ENCODE results near the gene RRP9.

The RRP9 gene

GRCh38 chr3:51954713-51955112 is 13.0 kb upstream of the RRP9 start:
- H3K27ac ChIP-seq (ENCODE audit: low read depth, low read length, poor library complexity, severe bottlenecking) = no peak overlapping the region
- no peaks in the 10 kb centered on the region for H3F3A ChIP-seq (ENCODE audit: insufficient read depth, low read length)
- H3K9me2 ChIP-seq (ENCODE audit: low read depth, low read length) = no peaks in the 10 kb centered on the region
- H3K4me2 ChIP-seq (ENCODE audit: low read length) = no peak overlapping the region
- peaks cover 9% of the 10 kb centered on the region for H3K4me1 ChIP-seq (ENCODE audit: insufficient read depth, low read length, severe bottlenecking)
- no peak overlapping the region for H2AFZ ChIP-seq (ENCODE audit: low read length)
- H3K27me3 ChIP-seq (ENCODE audit: insufficient read depth, low read length) = 0 out of 2 replicates have a peak, but pooled peaks cover 6% of the 10 kb centered on the region
- H3K4me3 ChIP-seq (ENCODE audit: low read depth, low read length, poor library complexity, severe bottlenecking) = no peak overlapping the region
- H4K20me1 ChIP-seq (ENCODE audit: insufficient read depth, low read length) = no peaks in the 10 kb centered on the region
- no peak overlapping the region for H3K9ac ChIP-seq (ENCODE audit: low read length)
- no peaks in the 10 kb centered on the region for H3K79me2 ChIP-seq (ENCODE audit: insufficient read depth, low read length)
- no peak for TF ChIP-seq EZH2 (IDR thresholded peaks at IDR 0.05; ENCODE audit: borderline replicate concordance, low read length)
- TF ChIP-seq, protein P1, sequence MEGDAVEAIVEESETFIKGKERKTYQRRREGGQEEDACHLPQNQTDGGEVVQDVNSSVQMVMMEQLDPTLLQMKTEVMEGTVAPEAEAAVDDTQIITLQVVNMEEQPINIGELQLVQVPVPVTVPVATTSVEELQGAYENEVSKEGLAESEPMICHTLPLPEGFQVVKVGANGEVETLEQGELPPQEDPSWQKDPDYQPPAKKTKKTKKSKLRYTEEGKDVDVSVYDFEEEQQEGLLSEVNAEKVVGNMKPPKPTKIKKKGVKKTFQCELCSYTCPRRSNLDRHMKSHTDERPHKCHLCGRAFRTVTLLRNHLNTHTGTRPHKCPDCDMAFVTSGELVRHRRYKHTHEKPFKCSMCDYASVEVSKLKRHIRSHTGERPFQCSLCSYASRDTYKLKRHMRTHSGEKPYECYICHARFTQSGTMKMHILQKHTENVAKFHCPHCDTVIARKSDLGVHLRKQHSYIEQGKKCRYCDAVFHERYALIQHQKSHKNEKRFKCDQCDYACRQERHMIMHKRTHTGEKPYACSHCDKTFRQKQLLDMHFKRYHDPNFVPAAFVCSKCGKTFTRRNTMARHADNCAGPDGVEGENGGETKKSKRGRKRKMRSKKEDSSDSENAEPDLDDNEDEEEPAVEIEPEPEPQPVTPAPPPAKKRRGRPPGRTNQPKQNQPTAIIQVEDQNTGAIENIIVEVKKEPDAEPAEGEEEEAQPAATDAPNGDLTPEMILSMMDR (IDR thresholded peaks at IDR 0.05; ENCODE audit: low read length) = no peak
- H3K9me3 ChIP-seq (ENCODE audit: low read length) = no peaks in the 10 kb centered on the region
- no peaks in the 10 kb centered on the region for H3K36me3 ChIP-seq (ENCODE audit: insufficient read depth, low read length)

GRCh38 chr3:51954105-51954504 is 12.4 kb upstream of the RRP9 start:
- Histone ChIP-seq H3K4me3 (ENCODE audit: low read depth, low read length, poor library complexity, severe bottlenecking) (no peak overlapping the region), H2AFZ (ENCODE audit: low read length) (no peak overlapping the region), H4K20me1 (ENCODE audit: insufficient read depth, low read length) (no peaks in the 10 kb centered on the region), H3K79me2 (ENCODE audit: insufficient read depth, low read length) (no peaks in the 10 kb centered on the region), H3K27ac (ENCODE audit: low read depth, low read length, poor library complexity, severe bottlenecking) (no peak overlapping the region), H3K36me3 (ENCODE audit: insufficient read depth, low read length) (no peaks in the 10 kb centered on the region), H3K27me3 (ENCODE audit: insufficient read depth, low read length) (0 out of 2 replicates have a peak, but pooled peaks cover 6% of the 10 kb centered on the region), H3K4me1 (ENCODE audit: insufficient read depth, low read length, severe bottlenecking) (peaks cover 9% of the 10 kb centered on the region), H3K9ac (ENCODE audit: low read length) (no peak overlapping the region), H3K4me2 (ENCODE audit: low read length) (no peak overlapping the region), H3K9me2 (ENCODE audit: low read depth, low read length) (no peaks in the 10 kb centered on the region), H3K9me3 (ENCODE audit: low read length) (no peaks in the 10 kb centered on the region), H3F3A (ENCODE audit: insufficient read depth, low read length) (no peaks in the 10 kb centered on the region)
- TF ChIP-seq, protein P1 (IDR thresholded peaks at IDR 0.05; ENCODE audit: low read length) = no peak

DNA sequence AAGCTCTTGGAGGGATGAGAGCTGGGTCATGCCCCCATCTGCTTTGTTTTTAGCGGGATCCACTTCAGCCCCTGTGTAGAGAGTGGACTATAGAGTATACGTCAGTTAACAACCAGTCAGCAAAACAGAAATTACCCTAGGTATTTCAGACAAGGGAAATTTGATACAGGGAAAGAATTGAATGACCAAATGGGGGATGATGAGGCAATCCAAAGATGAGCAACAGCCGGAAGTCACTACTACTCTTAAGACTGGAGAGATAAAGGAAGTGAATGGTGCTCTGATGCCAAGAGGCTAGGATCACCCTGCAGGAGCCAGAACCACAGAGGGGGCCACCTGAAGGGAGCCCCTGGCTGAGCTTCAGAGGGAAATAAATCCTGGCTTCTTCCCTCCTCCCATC is 11.7 kb upstream of the RRP9 start:
- H3K9ac ChIP-seq (ENCODE audit: low read length) = no peak overlapping the region
- no peaks in the 10 kb centered on the region for H3F3A ChIP-seq (ENCODE audit: insufficient read depth, low read length)
- H3K4me2 ChIP-seq (ENCODE audit: low read length) = no peak overlapping the region
- H3K4me1 ChIP-seq (ENCODE audit: insufficient read depth, low read length, severe bottlenecking) = peaks cover 9% of the 10 kb centered on the region
- H3K79me2 ChIP-seq (ENCODE audit: insufficient read depth, low read length) = no peaks in the 10 kb centered on the region
- H3K9me3 ChIP-seq (ENCODE audit: low read length) = no peaks in the 10 kb centered on the region
- H3K9me2 ChIP-seq (ENCODE audit: low read depth, low read length) = no peaks in the 10 kb centered on the region
- H3K27me3 ChIP-seq (ENCODE audit: insufficient read depth, low read length) = 0 out of 2 replicates have a peak, but pooled peaks cover 6% of the 10 kb centered on the region
- no peaks in the 10 kb centered on the region for H4K20me1 ChIP-seq (ENCODE audit: insufficient read depth, low read length)
- TF ChIP-seq EZH2 (IDR thresholded peaks at IDR 0.05; ENCODE audit: borderline replicate concordance, low read length) = no peak
- TF ChIP-seq, protein P1 (IDR thresholded peaks at IDR 0.05; ENCODE audit: low read length) = no peak
- H2AFZ ChIP-seq (ENCODE audit: low read length) = no peak overlapping the region
- no peak overlapping the region for H3K27ac ChIP-seq (ENCODE audit: low read depth, low read length, poor library complexity, severe bottlenecking)
- H3K4me3 ChIP-seq (ENCODE audit: low read depth, low read length, poor library complexity, severe bottlenecking) = no peak overlapping the region
- H3K36me3 ChIP-seq (ENCODE audit: insufficient read depth, low read length) = no peaks in the 10 kb centered on the region

Measured in OCI-LY1 (cell line).